H9 (cell line): ENCODE results near the gene PLK1. TPM values are rescaled to one million over a fixed set of nuclear protein-coding genes. Genes with fewer than 3 reads are reported as not detected.
A peak's percentile ranks its signal among the peaks of the same experiment; 100 is the strongest.

ENCODE experiments used
- DNase-seq: peaks from one replicate; pipeline ENCODE4 v3.0.0-alpha.2; 2017
- H2AFZ ChIP-seq: one replicate; pipeline ENCODE4 v1.6.1; 2013; ENCODE audit warnings: mild to moderate bottlenecking, low read length, control low read depth, moderate library complexity
- H2AK5ac ChIP-seq: 2 replicates; pipeline ENCODE4 v1.6.1; 2013; ENCODE audit warnings: low read length, control low read depth, mixed read lengths; ENCODE audit not compliant: insufficient read length
- H2BK120ac ChIP-seq: one replicate; pipeline ENCODE4 v1.6.1; 2013; ENCODE audit warnings: low read depth, mild to moderate bottlenecking, low read length, control low read depth, inconsistent platforms; ENCODE audit not compliant: poor library complexity, severe bottlenecking
- H2BK12ac ChIP-seq: 2 replicates; pipeline ENCODE4 v1.6.1; 2013; ENCODE audit warnings: low read length, control low read depth, mixed read lengths, low read depth; ENCODE audit not compliant: insufficient read length
- H2BK15ac ChIP-seq: 2 replicates; pipeline ENCODE4 v1.6.1; 2013; ENCODE audit warnings: low read depth, low read length, control low read depth
- H2BK20ac ChIP-seq: one replicate; pipeline ENCODE4 v1.6.1; 2013; ENCODE audit warnings: low read depth, mild to moderate bottlenecking, low read length, control low read depth, inconsistent platforms; ENCODE audit not compliant: poor library complexity, severe bottlenecking
- H2BK5ac ChIP-seq: 2 replicates; pipeline ENCODE4 v1.6.1; 2013; ENCODE audit warnings: low read length, control low read depth, mixed read lengths; ENCODE audit not compliant: insufficient read length
- H3K14ac ChIP-seq: 2 replicates; pipeline ENCODE4 v1.6.1; 2013; ENCODE audit warnings: low read length, control low read depth; ENCODE audit not compliant: insufficient read depth
- H3K18ac ChIP-seq: 2 replicates; pipeline ENCODE4 v1.6.1; 2013; ENCODE audit warnings: low read depth, mild to moderate bottlenecking, mixed read lengths, low read length, control low read depth; ENCODE audit not compliant: insufficient read length
- H3K23ac ChIP-seq: 2 replicates; pipeline ENCODE4 v1.6.1; 2013; ENCODE audit warnings: low read length, control low read depth, mixed read lengths, low read depth; ENCODE audit not compliant: insufficient read length
- H3K23me2 ChIP-seq: 2 replicates; pipeline ENCODE4 v1.6.1; 2013; ENCODE audit warnings: low read depth, mild to moderate bottlenecking, mixed read lengths, low read length, control low read depth; ENCODE audit not compliant: insufficient read length, poor library complexity, severe bottlenecking
- H3K27ac ChIP-seq: 2 replicates; pipeline ENCODE4 v1.5.1; 2013; ENCODE audit warnings: low read length, control low read depth, mixed read lengths, low read depth; ENCODE audit not compliant: insufficient read length
- H3K27me3 ChIP-seq: 2 replicates; pipeline ENCODE4 v1.6.1; 2013; ENCODE audit warnings: low read length, control low read depth, inconsistent platforms; ENCODE audit not compliant: insufficient read depth
- H3K4ac ChIP-seq: 2 replicates; pipeline ENCODE4 v1.6.1; 2013; ENCODE audit warnings: low read depth, mild to moderate bottlenecking, control low read depth, inconsistent platforms, low read length, moderate library complexity
- H3K4me1 ChIP-seq: 2 replicates; pipeline ENCODE4 v1.6.1; 2013; ENCODE audit warnings: low read length, control low read depth, inconsistent platforms; ENCODE audit not compliant: insufficient read depth
- H3K4me2 ChIP-seq: 2 replicates; pipeline ENCODE4 v1.6.1; 2013; ENCODE audit warnings: low read length, control low read depth, mixed read lengths; ENCODE audit not compliant: insufficient read length, insufficient read depth
- H3K56ac ChIP-seq: 2 replicates; pipeline ENCODE4 v1.6.1; 2013; ENCODE audit warnings: low read depth, mild to moderate bottlenecking, mixed read lengths, low read length, control low read depth; ENCODE audit not compliant: insufficient read length
- H3K79me1 ChIP-seq: 2 replicates; pipeline ENCODE4 v1.6.1; 2013; ENCODE audit warnings: low read depth, mild to moderate bottlenecking, moderate library complexity, low read length, control low read depth, inconsistent platforms; ENCODE audit not compliant: insufficient read depth, poor library complexity, severe bottlenecking
- H3K79me2 ChIP-seq: 2 replicates; pipeline ENCODE4 v1.6.1; 2013; ENCODE audit warnings: low read length, control low read depth, inconsistent platforms; ENCODE audit not compliant: insufficient read depth
- H3K9ac ChIP-seq: 2 replicates; pipeline ENCODE4 v1.6.1; 2013; ENCODE audit warnings: low read length, control low read depth, mixed read lengths; ENCODE audit not compliant: insufficient read length; ENCODE audit errors: extremely low read depth
- H3K9me3 ChIP-seq: one replicate; pipeline ENCODE4 v1.6.1; 2013; ENCODE audit warnings: low read depth, low read length, inconsistent platforms; ENCODE audit not compliant: control insufficient read depth
- H3T11ph ChIP-seq: one replicate; pipeline ENCODE4 v1.6.1; 2013; ENCODE audit warnings: mild to moderate bottlenecking, low read length, control low read depth, inconsistent platforms
- H4K20me1 ChIP-seq: one replicate; pipeline ENCODE4 v1.6.1; 2013; ENCODE audit not compliant: control insufficient read depth, insufficient read length, insufficient read depth
- H4K5ac ChIP-seq: 2 replicates; pipeline ENCODE4 v1.6.1; 2013; ENCODE audit warnings: low read depth, mild to moderate bottlenecking, mixed read lengths, low read length, control low read depth; ENCODE audit not compliant: insufficient read length
- H4K8ac ChIP-seq: replicated peaks from 2 replicates; pipeline ENCODE4 v1.6.1; 2013; ENCODE audit warnings: low read length, control low read depth, mixed read lengths, low read depth; ENCODE audit not compliant: insufficient read length
- H4K91ac ChIP-seq: 2 replicates; pipeline ENCODE4 v1.6.1; 2013; ENCODE audit warnings: low read depth, mild to moderate bottlenecking, moderate library complexity, mixed read lengths, low read length, control low read depth; ENCODE audit not compliant: insufficient read length
- H3K27ac Mint-ChIP-seq, 3 experiments: 2 replicates in 2 of 3; 3 replicates in 1 of 3; pipeline ENCODE4 v1.8.0; 2020 to 2021; ENCODE audit warnings: mixed read lengths in 3 of 3, mild to moderate bottlenecking in 1 of 3, moderate library complexity in 1 of 3
- H3K27me3 Mint-ChIP-seq: 2 replicates; pipeline ENCODE4 v1.8.0; 2021; ENCODE audit warnings: low read depth, mild to moderate bottlenecking, moderate library complexity, mixed read lengths
- H3K36me3 Mint-ChIP-seq, 3 experiments: 2 replicates in 2 of 3; 3 replicates in 1 of 3; pipeline ENCODE4 v1.8.0; 2020 to 2021; ENCODE audit warnings: low read depth in 3 of 3, mixed read lengths in 3 of 3; ENCODE audit not compliant: insufficient read depth in 1 of 3
- H3K4me1 Mint-ChIP-seq, 2 experiments: 2 replicates each; pipeline ENCODE4 v1.8.0; 2020; ENCODE audit warnings: mixed read lengths in 2 of 2
- H3K4me3 Mint-ChIP-seq, 2 experiments: 2 replicates in 1 of 2; 3 replicates in 1 of 2; pipeline ENCODE4 v1.8.0; 2020 to 2021; ENCODE audit warnings: mild to moderate bottlenecking in 2 of 2, mixed read lengths in 2 of 2, moderate library complexity in 1 of 2
- H3K9me3 Mint-ChIP-seq, 2 experiments: 2 replicates in 1 of 2; 3 replicates in 1 of 2; pipeline ENCODE4 v1.8.0; 2020; ENCODE audit warnings: mild to moderate bottlenecking in 2 of 2, mixed read lengths in 2 of 2, moderate library complexity in 1 of 2
- WGBS: extraction: QIAGEN DNeasy Blood & Tissue Kit; methylation state at CpG from one replicate; pipeline ENCODE4 v1.1.7; 2013; ENCODE audit warnings: missing lambda C conversion rate, low lambda C conversion rate, mixed read lengths; ENCODE audit not compliant: insufficient read length; ENCODE audit errors: extremely low coverage; 5-methylcytosine and 5-hydroxymethylcytosine counted together
- total RNA-seq: library from RNA; stranded (reverse); gene quantifications from 2 replicates; pipeline ENCODE4 v1.2.1, GENCODE V29; 2021
- TF ChIP-seq, protein P1 (sequence below): fragments of 200-600 bp; sonication (generic); conservative IDR thresholded peaks from 3 replicates; pipeline ENCODE4 v1.8.0; 2021; ENCODE audit warnings: antibody characterized with exemption, mild to moderate bottlenecking

Gene PLK1
- total RNA-seq, 1 experiment from 2014 or later = 140 TPM

DNA sequence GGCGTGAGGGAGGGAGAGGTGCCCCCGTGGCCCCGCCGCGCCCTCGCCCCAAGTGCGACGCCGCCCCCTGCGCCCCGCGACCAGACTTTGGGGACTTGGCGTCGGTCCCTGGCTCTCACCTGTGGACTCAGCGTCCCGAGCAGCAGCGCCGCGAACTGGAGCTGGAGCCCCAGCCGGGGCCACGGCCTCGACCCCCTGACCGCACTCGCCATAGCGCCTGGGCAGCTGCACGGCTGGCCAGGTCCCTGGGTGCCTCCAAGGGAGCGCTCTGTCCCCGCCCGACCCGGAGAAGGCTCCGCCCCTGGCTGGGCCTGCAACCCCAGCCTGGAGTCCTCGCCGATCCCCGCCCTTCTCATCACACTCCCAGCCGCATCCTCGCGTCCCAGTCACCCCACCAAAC is 34.3 kb downstream of the PLK1 start, which contains the start of gene ERN2:
TSS of gene ERN2 (minus strand) at position 247 of the 400 bp plus-strand sequence. CDS start at position 212, 35 bp downstream.
- Histone ChIP-seq H2AK5ac (no peak within 1 kb of the TSS), H3K18ac (no peak within 1 kb of the TSS), H3K4me1 (no peaks in the 10 kb centered on the region), H3K14ac (peak within 1 kb of the TSS; percentile 86; the same call in 1 of the 2 replicates), H3K9ac (no peak within 1 kb of the TSS), H3K4ac (no peak within 1 kb of the TSS), H2BK15ac (no peak within 1 kb of the TSS), H3K9me3 (peaks cover 5% of the 10 kb centered on the region), H3K23ac (no peak within 1 kb of the TSS), H2BK120ac (no peak within 1 kb of the TSS), H4K5ac (no peak within 1 kb of the TSS), H3K79me1 (no peaks in the 10 kb centered on the region), H3K23me2 (peaks cover 8% of the 10 kb centered on the region), H3K27me3 (peaks cover 3% of the 10 kb centered on the region; the same call in 1 of the 2 replicates), H2AFZ (no peak within 1 kb of the TSS), H3K27ac (no peak within 1 kb of the TSS), H4K20me1 (peaks cover 3% of the 10 kb centered on the region), H4K91ac (no peak within 1 kb of the TSS), H3K79me2 (no peaks in the 10 kb centered on the region), H3K4me2 (peak within 1 kb of the TSS; percentile 79), H4K8ac (no peak within 1 kb of the TSS), H2BK20ac (no peak within 1 kb of the TSS), H3T11ph (no peak within 1 kb of the TSS), H3K56ac (no peak within 1 kb of the TSS), H2BK12ac (no peak within 1 kb of the TSS), H2BK5ac (no peak within 1 kb of the TSS)
- DNase-seq = peak; percentile 75
- Mint-ChIP-seq H3K27ac (peak within 1 kb of the TSS in 1 of 3 experiments; percentile 11; a peak in 1 of 7 replicates), H3K9me3 (peaks cover 10 to 11% of the 10 kb centered on the region in 2 experiments), H3K27me3 (peaks cover 29% of the 10 kb centered on the region), H3K4me3 (peak within 1 kb of the TSS; percentile 40 to 73), H3K4me1 (peaks cover 2 to 9% of the 10 kb centered on the region in 2 experiments; a peak in 3 of 4 replicates), H3K36me3 (peaks cover 2 to 19% (median 7%) of the 10 kb centered on the region in 3 experiments; a peak in 5 of 7 replicates)
- TF ChIP-seq, protein P1, sequence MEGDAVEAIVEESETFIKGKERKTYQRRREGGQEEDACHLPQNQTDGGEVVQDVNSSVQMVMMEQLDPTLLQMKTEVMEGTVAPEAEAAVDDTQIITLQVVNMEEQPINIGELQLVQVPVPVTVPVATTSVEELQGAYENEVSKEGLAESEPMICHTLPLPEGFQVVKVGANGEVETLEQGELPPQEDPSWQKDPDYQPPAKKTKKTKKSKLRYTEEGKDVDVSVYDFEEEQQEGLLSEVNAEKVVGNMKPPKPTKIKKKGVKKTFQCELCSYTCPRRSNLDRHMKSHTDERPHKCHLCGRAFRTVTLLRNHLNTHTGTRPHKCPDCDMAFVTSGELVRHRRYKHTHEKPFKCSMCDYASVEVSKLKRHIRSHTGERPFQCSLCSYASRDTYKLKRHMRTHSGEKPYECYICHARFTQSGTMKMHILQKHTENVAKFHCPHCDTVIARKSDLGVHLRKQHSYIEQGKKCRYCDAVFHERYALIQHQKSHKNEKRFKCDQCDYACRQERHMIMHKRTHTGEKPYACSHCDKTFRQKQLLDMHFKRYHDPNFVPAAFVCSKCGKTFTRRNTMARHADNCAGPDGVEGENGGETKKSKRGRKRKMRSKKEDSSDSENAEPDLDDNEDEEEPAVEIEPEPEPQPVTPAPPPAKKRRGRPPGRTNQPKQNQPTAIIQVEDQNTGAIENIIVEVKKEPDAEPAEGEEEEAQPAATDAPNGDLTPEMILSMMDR = no peak
- WGBS = no CpG with 5 or more reads among the region's 37 CpGs
